CD8-positive, alpha-beta memory T cell (primary cell): ENCODE results near the gene ISG20. TPM values are rescaled to one million over a fixed set of nuclear protein-coding genes. Genes with fewer than 3 reads are reported as not detected.

Source experiments
- polyA plus RNA-seq: library from polyadenylated mRNA; unstranded; fragments of 300-500 nt; fragmentation: Illumina TruSeq; gene quantifications from one replicate; pipeline ENCODE4 v1.2.3, GENCODE V29; 2021
- total RNA-seq, 2 experiments: library from RNA; stranded (reverse); gene quantifications; one replicate each; pipeline ENCODE4 v1.2.3, GENCODE V29; 2021

ISG20 gene
- total and polyA plus RNA-seq, 3 experiments from 2014 or later, result 22.5 to 572 (median 27.2) TPM

Other genes starting within 250 kb of the ISG20 start
- 10 to 100 TPM; 48.5 to 53.6 TPM for gene MRPL46, start 171.6 kb upstream of the ISG20 start, total RNA-seq
- 51.2 TPM for gene MRPL46, start 171.6 kb upstream of the ISG20 start, polyA plus RNA-seq
- 10 to 100 TPM; 80.1 to 81.0 TPM for gene MRPS11, start 171.3 kb upstream of the ISG20 start, total RNA-seq
- 65.5 TPM for gene MRPS11, start 171.3 kb upstream of the ISG20 start, polyA plus RNA-seq
- gene DET1, start 92.3 kb upstream of the ISG20 start, total RNA-seq, result 1 to 10 TPM; 1.8 to 2.8 TPM
- gene DET1, start 92.3 kb upstream of the ISG20 start, polyA plus RNA-seq, result 1.4 TPM
- gene AEN, start 17.7 kb upstream of the ISG20 start, total RNA-seq, result 100 to 1,000 TPM; 109 TPM
- 22.8 TPM for gene AEN, start 17.7 kb upstream of the ISG20 start, polyA plus RNA-seq
- not detected for gene ACAN, start 164.4 kb downstream of the ISG20 start, total RNA-seq
- gene ACAN, start 164.4 kb downstream of the ISG20 start, polyA plus RNA-seq, result not detected